Prostate gland (tissue), 2 donors: Measurements from ENCODE around the gene NDUFC2. TPM values are rescaled to one million over a fixed set of nuclear protein-coding genes. Genes with fewer than 3 reads are reported as not detected.

ENCODE experiments used
- DNase-seq: peaks from one replicate; pipeline ENCODE4 v3.0.0-alpha.2; 2019; ENCODE audit warnings: low spot score
- H3K27ac ChIP-seq, 2 donors: fragments of 200-600 bp; sonication (generic); 2 replicates each; pipeline ENCODE4 v1.5.1; 2017 to 2019
- H3K27me3 ChIP-seq: fragments of 200-600 bp; sonication (generic); replicated peaks from 2 replicates; pipeline ENCODE4 v1.5.1; 2019; ENCODE audit not compliant: insufficient read depth
- H3K36me3 ChIP-seq, 2 donors: fragments of 200-600 bp; sonication (generic); 1 replicate in 1 of 2; 2 replicates in 1 of 2; pipeline versions ENCODE4 v1.5.1 to v1.8.1; 2017 to 2019
- H3K4me1 ChIP-seq: fragments of 200-600 bp; sonication (generic); replicated peaks from 2 replicates; pipeline ENCODE4 v1.5.1; 2019
- H3K4me3 ChIP-seq, 2 donors: fragments of 200-600 bp; sonication (generic); 2 replicates each; pipeline ENCODE4 v1.5.1; 2017 to 2019
- H3K9me3 ChIP-seq: fragments of 200-600 bp; sonication (generic); 2 replicates; pipeline ENCODE4 v1.5.1; 2017
- POLR2A ChIP-seq: fragments of 450-650 bp; IDR thresholded peaks from one replicate; pipeline ENCODE4 v1.6.1; 2016; ENCODE audit warnings: antibody characterized with exemption, mild to moderate bottlenecking
- POLR2AphosphoS5 ChIP-seq: sonication (generic); formaldehyde crosslinking; IDR thresholded peaks from one replicate; pipeline ENCODE4 v1.6.1; 2017; ENCODE audit warnings: antibody characterized with exemption
- WGBS: methylation state at CpG from one replicate; pipeline ENCODE4 v1.1.5; 2018; 5-methylcytosine and 5-hydroxymethylcytosine counted together
- intact Hi-C: fragments of 100-400 bp; cut with DNase I; formaldehyde crosslinking; loops from one replicate; pipeline ENCODE4 v1.14.2; 2022
- total RNA-seq, 2 donors: library from RNA; depleted of rRNA; stranded (reverse); fragments of >200 nt; gene quantifications; one replicate each; pipeline ENCODE4 v1.1.0, GENCODE V29; 2016
- TF ChIP-seq, protein P1 (sequence below), 4 experiments: fragments of 200-600 bp in 2 of 4; fragments of 450-650 bp in 2 of 4; sonication (generic) in 2 of 4; IDR thresholded peaks; 1 replicate in 3 of 4; 2 replicates in 1 of 4; pipeline ENCODE4 v1.5.1; 2016 to 2019; ENCODE audit warnings: antibody characterized with exemption in 4 of 4, mild to moderate bottlenecking in 2 of 4, moderate library complexity in 2 of 4

NDUFC2 gene
- total RNA-seq, 2 donors from 2014 or later: 119 to 193 TPM

DNA sequence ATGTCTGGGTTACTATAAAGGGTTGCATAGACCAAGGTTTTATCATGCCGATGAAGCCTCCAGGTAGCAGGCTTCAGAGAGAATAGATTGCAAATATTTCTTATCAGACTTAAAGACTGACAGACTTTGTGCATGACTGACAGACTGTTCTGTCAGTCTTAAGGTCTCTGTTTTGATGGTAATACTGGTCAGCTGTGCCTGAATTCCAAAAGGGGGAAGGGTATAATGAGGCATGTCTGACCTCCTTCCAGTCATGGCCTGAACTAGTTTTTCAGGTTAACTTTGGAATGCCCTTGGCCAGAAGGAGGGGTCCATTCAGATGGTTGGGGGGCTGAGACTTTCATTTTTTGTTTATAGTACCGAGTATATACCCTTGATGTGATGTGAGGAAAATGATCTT, 51.9 kb downstream of the NDUFC2 start:
- no peak overlapping the region for H3K4me3 ChIP-seq
- no peaks in the 10 kb centered on the region for H3K27me3 ChIP-seq
- DNase-seq: no peak
- H3K27ac ChIP-seq: no peak overlapping the region
- intact Hi-C loops: no loop called here
- no peaks in the 10 kb centered on the region for H3K9me3 ChIP-seq
- TF ChIP-seq POLR2A (no peak), POLR2AphosphoS5 (no peak)
- TF ChIP-seq, protein P1, sequence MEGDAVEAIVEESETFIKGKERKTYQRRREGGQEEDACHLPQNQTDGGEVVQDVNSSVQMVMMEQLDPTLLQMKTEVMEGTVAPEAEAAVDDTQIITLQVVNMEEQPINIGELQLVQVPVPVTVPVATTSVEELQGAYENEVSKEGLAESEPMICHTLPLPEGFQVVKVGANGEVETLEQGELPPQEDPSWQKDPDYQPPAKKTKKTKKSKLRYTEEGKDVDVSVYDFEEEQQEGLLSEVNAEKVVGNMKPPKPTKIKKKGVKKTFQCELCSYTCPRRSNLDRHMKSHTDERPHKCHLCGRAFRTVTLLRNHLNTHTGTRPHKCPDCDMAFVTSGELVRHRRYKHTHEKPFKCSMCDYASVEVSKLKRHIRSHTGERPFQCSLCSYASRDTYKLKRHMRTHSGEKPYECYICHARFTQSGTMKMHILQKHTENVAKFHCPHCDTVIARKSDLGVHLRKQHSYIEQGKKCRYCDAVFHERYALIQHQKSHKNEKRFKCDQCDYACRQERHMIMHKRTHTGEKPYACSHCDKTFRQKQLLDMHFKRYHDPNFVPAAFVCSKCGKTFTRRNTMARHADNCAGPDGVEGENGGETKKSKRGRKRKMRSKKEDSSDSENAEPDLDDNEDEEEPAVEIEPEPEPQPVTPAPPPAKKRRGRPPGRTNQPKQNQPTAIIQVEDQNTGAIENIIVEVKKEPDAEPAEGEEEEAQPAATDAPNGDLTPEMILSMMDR (IDR thresholded peaks at IDR 0.05): no peak
- H3K4me1 ChIP-seq: no peaks in the 10 kb centered on the region
- no peaks in the 10 kb centered on the region for H3K36me3 ChIP-seq
- WGBS: 88% methylated on average over 2 of the region's 2 CpGs

DNA sequence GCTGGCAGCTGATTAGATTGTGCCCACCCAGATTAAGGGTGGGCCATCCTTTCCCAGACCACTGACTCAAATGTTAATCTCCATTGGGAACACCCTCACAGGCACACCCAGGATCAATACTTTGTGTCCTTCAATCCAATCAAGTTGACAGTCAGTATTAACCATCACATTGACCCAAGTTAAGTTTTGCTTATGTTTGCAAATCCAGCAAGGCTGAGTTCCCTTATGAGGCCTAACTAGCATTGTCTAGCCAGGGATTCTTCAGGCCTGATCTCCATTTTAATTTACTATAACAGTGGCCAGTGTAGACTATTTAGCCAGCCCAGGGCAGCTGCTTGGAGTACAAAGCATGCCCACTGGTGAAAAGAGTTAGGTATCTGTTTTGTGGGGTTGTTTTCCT, 54.3 kb downstream of the NDUFC2 start:
- intact Hi-C loops: no loop called here
- no peak for DNase-seq
- Histone ChIP-seq H3K27ac (no peak overlapping the region), H3K4me1 (no peaks in the 10 kb centered on the region), H3K27me3 (no peaks in the 10 kb centered on the region), H3K4me3 (no peak overlapping the region), H3K36me3 (no peaks in the 10 kb centered on the region), H3K9me3 (no peaks in the 10 kb centered on the region)
- TF ChIP-seq POLR2A: no peak
- TF ChIP-seq, protein P1 (IDR thresholded peaks at IDR 0.05): no peak
- TF ChIP-seq POLR2AphosphoS5: no peak

DNA sequence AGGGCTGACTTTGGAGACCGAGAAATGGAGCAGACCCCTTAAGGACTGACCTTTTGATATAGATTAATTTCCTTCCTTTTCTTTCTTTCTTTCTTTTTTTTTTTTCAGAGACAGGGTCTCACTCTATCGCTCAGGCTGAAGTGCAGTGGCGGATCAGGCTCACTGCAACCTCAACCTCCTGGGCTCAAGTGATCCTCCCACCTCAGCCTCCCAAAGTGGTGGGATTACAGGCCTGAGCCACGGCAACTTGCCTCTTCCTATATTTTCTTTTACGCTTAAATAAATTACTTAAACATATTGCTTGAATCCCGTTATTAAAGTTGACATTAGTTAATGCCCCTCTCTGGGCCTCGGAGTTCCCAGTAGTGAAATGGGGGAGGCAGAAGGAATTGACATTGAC, 56.2 kb downstream of the NDUFC2 start:
- Histone ChIP-seq H3K4me1 (no peaks in the 10 kb centered on the region), H3K27ac (peak overlapping the region; percentile 34 to 65), H3K36me3 (no peaks in the 10 kb centered on the region), H3K4me3 (peak overlapping the region; percentile 33 to 36), H3K27me3 (no peaks in the 10 kb centered on the region), H3K9me3 (no peaks in the 10 kb centered on the region)
- no peak for TF ChIP-seq POLR2AphosphoS5
- no peak for TF ChIP-seq POLR2A
- TF ChIP-seq, protein P1 (IDR thresholded peaks at IDR 0.05): no peak
- no peak for DNase-seq
- WGBS: 53% methylated on average over 7 of the region's 7 CpGs
- intact Hi-C loops: no loop called here

- peak; percentile 37 for DNase-seq
- 4% methylated on average over 37 of the region's 37 CpGs for WGBS
Observed at GRCh38 chr11:78022397-78023396, 57.0 kb downstream of the NDUFC2 start, which contains the start of gene KCTD14. Gene KCTD14 (minus strand): TSS chr11:78023276. CDS start chr11:78023249, 27 bp downstream.

More at GRCh38 chr11:78022397-78023396, 57.0 kb downstream of the NDUFC2 start, which contains the start of gene KCTD14:
- H3K4me3 ChIP-seq: peak within 1 kb of the TSS; percentile 33 to 36
- intact Hi-C loops: no loop called here
- no peaks in the 10 kb centered on the region for H3K4me1 ChIP-seq
- TF ChIP-seq POLR2A (peak; percentile 53), POLR2AphosphoS5 (peak; percentile 49)
- TF ChIP-seq, protein P1 (IDR thresholded peaks at IDR 0.05): no peak
- H3K27ac ChIP-seq: peak within 1 kb of the TSS; percentile 34 to 65
- no peaks in the 10 kb centered on the region for H3K36me3 ChIP-seq
- no peaks in the 10 kb centered on the region for H3K9me3 ChIP-seq
- no peaks in the 10 kb centered on the region for H3K27me3 ChIP-seq
